ENCODE data around the gene INSL6.
"Not testable (repeated sequence)": the region's sequence is repeated elsewhere in the genome, so short reads cannot be mapped to it uniquely, and the experiment has no call there.

INSL6 gene, protein sequence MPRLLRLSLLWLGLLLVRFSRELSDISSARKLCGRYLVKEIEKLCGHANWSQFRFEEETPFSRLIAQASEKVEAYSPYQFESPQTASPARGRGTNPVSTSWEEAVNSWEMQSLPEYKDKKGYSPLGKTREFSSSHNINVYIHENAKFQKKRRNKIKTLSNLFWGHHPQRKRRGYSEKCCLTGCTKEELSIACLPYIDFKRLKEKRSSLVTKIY

GRCh38 chr9:5185220-5185840 is at the start of gene INSL6:
TSS of gene INSL6 (minus strand) at chr9:5185639. CDS start at chr9:5185602, 37 bp downstream.
- no peak for DNase-seq

DNA sequence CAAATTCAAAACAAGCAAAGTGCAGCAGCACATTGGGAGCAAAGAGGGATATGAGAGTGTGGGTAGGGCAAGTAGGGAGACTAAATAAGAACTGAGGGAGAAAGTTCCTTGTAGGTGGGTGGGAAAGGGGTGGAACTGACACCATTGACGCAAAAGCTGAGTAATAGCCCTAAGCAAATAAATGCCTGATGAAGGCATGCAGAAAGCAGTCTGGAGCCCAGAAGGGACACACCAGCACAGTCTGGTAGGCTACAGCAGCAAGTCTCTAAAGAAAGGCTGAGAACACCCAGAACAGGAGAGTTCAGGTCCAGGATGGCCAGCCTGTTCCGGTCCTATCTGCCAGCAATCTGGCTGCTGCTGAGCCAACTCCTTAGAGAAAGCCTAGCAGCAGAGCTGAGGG is 45.8 kb upstream of the INSL6 start, which contains the start of gene INSL4:
Gene INSL4 (plus strand): TSS at position 208 of the 400 bp plus-strand sequence. CDS start 105 bp downstream, at position 313.
- DNase-seq: no peak

GRCh38 chr9:5230554-5230953 is 45.1 kb upstream of the INSL6 start:
- no peak for DNase-seq

DNA sequence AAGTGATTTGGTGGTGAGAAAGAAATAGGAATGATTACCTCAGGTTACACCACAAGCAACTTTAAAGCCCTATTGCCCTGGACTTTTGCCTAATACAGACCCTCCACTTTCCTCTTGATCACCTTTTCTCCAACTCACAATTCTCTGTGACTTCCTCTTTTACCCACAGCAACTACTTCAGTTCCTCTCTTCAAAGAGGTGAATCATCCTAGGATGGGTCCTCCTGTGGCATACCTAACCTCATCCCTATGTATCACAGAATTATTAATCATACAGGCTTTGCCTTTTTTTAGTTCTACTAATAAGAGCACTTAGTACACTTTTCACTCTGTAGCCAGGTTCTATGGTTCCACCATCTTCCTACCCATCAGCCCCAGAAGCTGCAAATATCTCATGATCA is 19.6 kb upstream of the INSL6 start:
- no peak for DNase-seq

DNA sequence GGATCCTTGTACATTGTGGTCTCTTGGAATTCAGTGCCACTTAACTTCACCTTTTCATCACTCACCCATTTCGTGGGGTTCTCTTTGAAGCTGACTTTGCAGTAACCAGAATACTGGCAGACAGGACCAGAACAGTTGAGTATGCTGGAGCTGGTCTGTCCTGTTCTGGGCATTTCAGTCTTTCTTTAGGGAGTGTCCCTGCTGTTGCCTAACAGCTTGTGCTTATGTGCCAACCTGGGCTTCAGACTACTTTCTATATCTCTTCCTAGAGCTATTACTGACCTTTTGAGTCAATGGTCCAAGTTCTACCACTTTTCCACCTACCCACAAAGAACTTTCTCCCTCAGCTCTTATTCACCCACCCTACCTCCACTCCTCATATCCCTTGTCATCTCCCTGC is 10.0 kb upstream of the INSL6 start:
- DNase-seq: no peak

- no peak for DNase-seq
Observed at GRCh38 chr9:5193345-5193744, 7.9 kb upstream of the INSL6 start.

DNA sequence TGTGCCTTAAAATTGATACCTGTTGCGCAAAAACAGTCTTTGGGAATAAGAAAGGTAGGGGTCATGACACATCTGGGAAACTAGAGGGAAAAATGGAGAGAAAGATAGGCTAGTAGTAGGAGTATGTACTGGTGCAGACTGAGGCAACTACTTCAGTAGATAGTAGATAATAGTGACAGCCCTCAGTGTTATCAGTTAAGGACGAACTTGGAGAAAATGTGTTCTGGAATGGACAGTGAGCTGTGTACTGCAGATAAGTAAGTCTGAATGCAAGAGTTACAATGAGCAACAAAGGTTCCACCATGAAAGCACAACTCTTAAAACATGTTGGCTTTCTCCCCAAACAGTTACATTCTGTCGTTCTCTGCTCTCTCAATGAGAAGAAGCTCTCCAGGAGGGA is 6.5 kb upstream of the INSL6 start:
- no peak for DNase-seq

DNA sequence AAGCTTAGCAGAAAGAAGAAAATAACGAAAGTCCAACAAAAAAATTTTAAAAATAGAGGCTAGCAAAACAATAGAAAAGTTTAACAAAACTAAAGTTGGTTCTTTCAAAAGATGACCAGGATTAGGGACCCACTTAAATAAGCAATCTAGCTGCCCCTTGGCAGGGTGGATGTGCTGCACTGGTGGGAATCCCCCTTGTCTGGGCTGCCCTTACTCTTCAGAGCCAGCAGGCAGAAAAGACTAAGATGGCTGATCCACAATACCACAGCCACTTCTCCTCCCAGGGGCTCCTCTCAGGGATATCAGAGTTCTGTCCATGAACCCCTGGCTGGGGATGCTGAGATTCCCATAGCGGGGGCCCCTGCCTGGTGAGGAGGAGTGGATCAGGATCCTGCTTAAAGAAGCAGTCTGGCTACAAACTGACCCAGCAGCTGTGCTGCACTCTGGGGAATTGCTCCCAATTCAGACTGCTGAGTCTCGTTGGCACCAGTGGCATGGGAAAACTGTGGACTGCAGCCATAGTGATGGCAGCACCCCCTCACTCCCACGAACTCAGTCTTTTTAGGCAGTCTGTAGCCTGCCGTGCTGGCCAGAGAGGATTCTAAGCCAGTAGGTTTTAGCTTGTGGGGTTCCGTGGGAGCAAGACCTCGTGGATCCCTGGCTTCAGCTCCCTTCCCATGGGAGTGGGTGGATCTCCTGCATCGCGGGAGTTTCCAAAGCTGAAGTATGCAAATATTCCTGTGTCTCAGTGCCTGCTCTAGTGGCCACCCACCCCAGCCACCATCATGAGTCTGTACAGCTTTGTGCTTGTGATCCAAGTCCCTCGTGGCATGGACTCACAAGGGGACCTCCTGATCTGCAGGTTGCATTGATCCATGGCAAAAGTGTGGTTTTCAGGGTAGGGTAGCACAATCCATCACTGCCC is 2.9 kb upstream of the INSL6 start:
- no peak for DNase-seq

DNA sequence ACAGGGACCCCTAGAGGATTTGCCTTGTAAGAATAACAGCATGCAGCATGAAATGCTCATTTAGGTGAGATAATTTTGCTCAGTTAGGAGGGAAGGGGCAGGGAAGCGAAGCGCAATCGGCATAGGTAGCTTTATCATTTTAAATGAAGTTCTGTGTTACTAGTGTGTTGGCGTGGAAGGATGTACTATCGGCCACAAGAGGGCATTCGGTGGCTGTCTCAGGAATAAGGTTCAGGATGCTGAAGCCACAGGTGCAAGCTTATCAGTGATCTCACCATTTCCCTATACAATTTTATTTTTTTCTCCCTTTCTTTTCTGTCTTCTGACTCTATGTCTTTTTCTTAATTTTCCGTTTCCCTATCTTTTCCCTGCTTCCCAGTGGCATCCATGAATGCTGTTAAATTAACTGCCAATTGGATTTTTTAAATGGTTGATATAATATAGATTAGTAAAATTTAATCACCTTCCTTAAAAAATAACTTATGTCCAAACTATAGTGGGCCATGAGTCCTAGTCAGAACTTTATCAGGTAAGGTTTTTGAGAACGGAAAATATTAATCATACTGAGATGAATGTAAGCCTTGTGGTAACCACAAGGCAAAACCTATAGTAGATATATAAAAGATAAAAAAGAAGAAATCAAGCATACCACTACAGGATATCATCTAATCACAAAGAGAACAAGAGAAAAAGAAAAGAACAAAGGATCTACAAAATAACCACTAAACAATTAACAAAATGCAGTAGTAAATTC is 1.2 kb upstream of the INSL6 start:
- peak; percentile 53 for DNase-seq

DNA sequence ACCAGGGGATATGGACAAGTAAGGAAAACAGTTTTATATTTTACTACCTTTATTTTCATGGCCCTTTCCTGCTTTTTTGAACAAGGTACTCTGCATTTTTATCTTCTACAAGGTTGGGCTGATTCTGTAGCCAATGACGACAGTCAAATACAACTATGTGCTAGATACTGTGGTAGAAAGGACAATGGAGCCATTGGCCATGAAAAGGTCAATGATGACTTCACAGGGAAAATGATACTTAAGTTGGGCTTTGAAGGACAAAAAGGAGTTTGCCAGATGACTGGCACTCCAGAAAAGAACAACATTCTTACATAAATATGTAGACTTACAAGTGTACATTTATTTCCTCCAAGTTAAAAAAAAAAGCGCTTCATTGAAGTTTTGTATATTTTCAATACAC is 663 bp downstream of the INSL6 start:
- DNase-seq: no peak

GRCh38 chr9:5180631-5181030 is 4.8 kb downstream of the INSL6 start:
- not testable (repeated sequence) for DNase-seq

DNA sequence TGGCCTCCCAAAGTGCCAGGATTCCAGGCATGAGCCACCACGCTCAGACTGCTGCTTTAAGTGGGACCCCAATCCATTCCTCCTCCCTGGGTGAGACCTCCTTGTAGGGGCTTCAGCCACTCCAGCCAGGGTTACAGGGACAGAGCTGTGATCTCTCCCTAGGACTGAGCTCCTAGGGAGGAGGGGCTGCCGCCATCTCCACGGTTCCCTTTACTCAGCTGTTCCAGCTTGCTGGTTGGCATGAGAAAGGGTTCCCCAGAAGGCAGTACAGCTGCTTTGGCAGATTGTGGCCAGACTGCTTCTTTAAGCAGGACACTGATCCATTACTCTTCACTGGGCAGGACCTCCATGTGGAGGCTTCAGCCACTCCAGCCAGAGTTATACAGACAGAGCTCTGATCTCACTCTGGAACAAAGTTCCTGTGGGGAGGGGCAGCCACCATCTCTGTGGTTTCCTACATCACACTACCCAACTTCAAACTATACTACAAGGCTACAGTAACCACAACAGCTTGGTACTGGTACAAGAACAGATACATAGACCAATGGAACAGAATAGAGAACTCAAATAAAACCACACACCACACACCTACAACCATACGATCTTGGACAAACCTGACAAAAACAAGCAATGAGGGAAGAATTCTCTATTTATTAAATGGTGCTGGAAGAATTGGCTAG is 7.2 kb downstream of the INSL6 start:
- DNase-seq: no peak

DNA sequence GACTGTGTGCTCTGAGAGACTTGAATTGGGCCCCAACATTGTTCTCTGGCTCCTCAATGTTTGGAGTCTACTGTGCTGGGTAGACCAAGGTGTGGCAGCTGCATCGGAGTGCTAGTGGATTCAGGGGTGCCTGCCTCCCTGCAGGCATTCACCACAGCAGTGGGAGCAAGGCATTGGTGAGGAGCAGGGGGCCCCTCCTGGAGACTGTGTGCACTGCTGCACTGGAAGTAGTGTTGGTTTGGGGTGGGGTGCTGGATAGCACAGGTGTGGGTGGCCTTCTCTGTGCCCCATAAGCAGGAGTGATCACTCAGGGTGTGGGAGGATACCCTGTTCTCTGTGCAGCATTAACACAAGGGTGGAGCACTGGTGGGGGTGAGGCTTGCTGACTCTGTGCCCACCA is 39.2 kb downstream of the INSL6 start:
- DNase-seq: no peak

DNA sequence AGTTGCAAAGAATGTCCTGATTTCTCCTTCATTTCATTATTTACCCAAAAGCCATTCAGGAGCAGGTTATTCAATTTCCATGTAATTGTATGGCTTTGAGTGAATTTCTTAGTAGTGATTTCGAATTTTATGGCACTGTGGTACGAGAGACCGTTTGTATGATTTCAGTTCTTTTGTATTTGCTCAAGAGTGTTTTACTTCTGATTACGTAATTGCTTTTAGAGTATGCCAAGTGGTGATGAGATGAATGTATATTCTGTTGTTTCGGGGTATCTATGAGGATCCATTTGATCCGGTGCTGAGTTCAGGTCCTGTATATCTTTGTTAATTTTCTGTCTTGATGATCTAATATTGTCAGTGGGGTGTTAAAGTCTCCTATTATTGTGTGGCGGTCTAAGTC is 41.2 kb downstream of the INSL6 start:
- no peak for DNase-seq

DNA sequence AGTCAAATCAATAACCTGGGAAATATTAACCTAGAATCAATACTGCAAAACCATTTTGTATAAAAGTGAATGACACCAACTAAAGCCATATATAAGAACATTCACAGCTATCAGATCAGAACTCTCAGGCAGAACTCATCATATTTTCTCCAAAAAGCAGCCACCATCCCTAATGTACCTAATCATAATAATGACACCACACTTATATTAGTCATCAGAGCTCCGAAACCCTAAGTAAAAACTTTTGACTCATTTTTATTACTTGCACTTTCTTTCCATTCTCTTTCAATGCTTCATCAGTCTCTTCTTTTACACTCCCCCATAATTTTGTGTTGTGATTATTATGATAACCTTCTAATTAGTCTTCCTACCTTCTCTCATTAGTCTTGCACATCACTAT is 45.3 kb downstream of the INSL6 start:
- no peak for DNase-seq

GRCh38 chr9:5122516-5122915 is 62.9 kb downstream of the INSL6 start:
- DNase-seq: no peak

- no peak for DNase-seq
Observed at GRCh38 chr9:5122116-5122515, 63.3 kb downstream of the INSL6 start.

- no peak for DNase-seq
Observed at GRCh38 chr9:5113994-5114748, 71.3 kb downstream of the INSL6 start.

Data from activated naive CD4-positive, alpha-beta T cell treated with anti-CD3 and anti-CD28 coated beads, Interleukin-2, amount 50 U/mL, for 16 hours (primary cell).